Activated T-cell treated with anti-CD3 and anti-CD28 coated beads for 1 hour (primary cell): ENCODE results near the gene KDELR1.

Experiments
- DNase-seq: peaks from one replicate; pipeline ENCODE4 v3.0.0-alpha.2; 2020; ENCODE audit warnings: low read depth

The KDELR1 gene

GRCh38 chr19:48342414-48342738, 49.0 kb downstream of the KDELR1 start:
- no peak for DNase-seq

GRCh38 chr19:48341515-48342413, 49.6 kb downstream of the KDELR1 start:
- no peak for DNase-seq

- DNase-seq, result no peak
Observed at GRCh38 chr19:48340995-48341394, 50.4 kb downstream of the KDELR1 start.

GRCh38 chr19:48338802-48339503, 52.4 kb downstream of the KDELR1 start:
- no peak for DNase-seq

GRCh38 chr19:48338253-48338755, 53.0 kb downstream of the KDELR1 start:
- no peak for DNase-seq

- peak; percentile 92 for DNase-seq
Observed at GRCh38 chr19:48333467-48334384, 57.6 kb downstream of the KDELR1 start.

GRCh38 chr19:48332662-48333466, 58.5 kb downstream of the KDELR1 start:
- DNase-seq, result peak; percentile 88
